HL-60 (cell line): ENCODE data around the gene MEGF10.

Experiments
- GABPA ChIP-seq: IDR thresholded peaks from 2 replicates; pipeline ENCODE4 v1.6.1; 2012; ENCODE audit warnings: low read depth
- POLR2AphosphoS5 ChIP-seq: IDR thresholded peaks from 2 replicates; pipeline ENCODE4 v1.6.1; 2012; ENCODE audit warnings: low read depth
- SPI1 ChIP-seq: IDR thresholded peaks from 2 replicates; pipeline ENCODE4 v1.6.1; 2012; ENCODE audit warnings: low read depth, mild to moderate bottlenecking, borderline replicate concordance
- TF ChIP-seq, protein P1 (sequence below): IDR thresholded peaks from one replicate; pipeline ENCODE4 v1.5.1; 2011; ENCODE audit warnings: low read length, control low read depth, inconsistent platforms; ENCODE audit not compliant: insufficient read depth
- TF ChIP-seq, protein P2 (sequence below): IDR thresholded peaks from 2 replicates; pipeline ENCODE4 v1.6.1; 2012; ENCODE audit warnings: low read depth; ENCODE audit not compliant: insufficient replicate concordance

DNA sequence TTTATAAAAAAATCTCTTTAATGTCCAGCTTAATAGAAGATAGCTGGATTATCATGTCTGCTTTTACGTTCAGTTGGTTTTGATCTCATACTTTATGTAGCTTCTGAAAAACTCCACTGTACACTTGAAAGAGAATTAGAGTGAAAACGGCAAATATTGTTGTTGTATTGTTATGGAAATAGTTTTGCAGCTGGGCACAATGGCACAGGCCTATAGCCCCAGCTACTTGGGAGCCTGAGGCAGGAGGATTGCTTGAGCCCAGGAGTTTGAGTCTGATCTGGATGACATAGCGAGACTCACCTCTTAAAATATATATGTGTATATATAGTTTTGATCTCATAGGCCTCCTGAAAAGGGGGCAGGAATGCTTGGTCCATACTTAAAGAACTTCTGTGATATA lies 159.4 kb downstream of the MEGF10 start:
- TF ChIP-seq, protein P1, sequence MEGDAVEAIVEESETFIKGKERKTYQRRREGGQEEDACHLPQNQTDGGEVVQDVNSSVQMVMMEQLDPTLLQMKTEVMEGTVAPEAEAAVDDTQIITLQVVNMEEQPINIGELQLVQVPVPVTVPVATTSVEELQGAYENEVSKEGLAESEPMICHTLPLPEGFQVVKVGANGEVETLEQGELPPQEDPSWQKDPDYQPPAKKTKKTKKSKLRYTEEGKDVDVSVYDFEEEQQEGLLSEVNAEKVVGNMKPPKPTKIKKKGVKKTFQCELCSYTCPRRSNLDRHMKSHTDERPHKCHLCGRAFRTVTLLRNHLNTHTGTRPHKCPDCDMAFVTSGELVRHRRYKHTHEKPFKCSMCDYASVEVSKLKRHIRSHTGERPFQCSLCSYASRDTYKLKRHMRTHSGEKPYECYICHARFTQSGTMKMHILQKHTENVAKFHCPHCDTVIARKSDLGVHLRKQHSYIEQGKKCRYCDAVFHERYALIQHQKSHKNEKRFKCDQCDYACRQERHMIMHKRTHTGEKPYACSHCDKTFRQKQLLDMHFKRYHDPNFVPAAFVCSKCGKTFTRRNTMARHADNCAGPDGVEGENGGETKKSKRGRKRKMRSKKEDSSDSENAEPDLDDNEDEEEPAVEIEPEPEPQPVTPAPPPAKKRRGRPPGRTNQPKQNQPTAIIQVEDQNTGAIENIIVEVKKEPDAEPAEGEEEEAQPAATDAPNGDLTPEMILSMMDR: no peak
- TF ChIP-seq POLR2AphosphoS5: no peak
- TF ChIP-seq GABPA: no peak
- no peak for TF ChIP-seq SPI1
- TF ChIP-seq, protein P2, sequence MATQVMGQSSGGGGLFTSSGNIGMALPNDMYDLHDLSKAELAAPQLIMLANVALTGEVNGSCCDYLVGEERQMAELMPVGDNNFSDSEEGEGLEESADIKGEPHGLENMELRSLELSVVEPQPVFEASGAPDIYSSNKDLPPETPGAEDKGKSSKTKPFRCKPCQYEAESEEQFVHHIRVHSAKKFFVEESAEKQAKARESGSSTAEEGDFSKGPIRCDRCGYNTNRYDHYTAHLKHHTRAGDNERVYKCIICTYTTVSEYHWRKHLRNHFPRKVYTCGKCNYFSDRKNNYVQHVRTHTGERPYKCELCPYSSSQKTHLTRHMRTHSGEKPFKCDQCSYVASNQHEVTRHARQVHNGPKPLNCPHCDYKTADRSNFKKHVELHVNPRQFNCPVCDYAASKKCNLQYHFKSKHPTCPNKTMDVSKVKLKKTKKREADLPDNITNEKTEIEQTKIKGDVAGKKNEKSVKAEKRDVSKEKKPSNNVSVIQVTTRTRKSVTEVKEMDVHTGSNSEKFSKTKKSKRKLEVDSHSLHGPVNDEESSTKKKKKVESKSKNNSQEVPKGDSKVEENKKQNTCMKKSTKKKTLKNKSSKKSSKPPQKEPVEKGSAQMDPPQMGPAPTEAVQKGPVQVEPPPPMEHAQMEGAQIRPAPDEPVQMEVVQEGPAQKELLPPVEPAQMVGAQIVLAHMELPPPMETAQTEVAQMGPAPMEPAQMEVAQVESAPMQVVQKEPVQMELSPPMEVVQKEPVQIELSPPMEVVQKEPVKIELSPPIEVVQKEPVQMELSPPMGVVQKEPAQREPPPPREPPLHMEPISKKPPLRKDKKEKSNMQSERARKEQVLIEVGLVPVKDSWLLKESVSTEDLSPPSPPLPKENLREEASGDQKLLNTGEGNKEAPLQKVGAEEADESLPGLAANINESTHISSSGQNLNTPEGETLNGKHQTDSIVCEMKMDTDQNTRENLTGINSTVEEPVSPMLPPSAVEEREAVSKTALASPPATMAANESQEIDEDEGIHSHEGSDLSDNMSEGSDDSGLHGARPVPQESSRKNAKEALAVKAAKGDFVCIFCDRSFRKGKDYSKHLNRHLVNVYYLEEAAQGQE: no peak
